NOMO-1 (cell line): ENCODE results near the gene TRERF1.

Source experiments
- DNase-seq, 2 experiments: peaks; one replicate each; lab custom pipeline; 2025; ENCODE audit not compliant: unreplicated experiment in 2 of 2; lab: John Stamatoyannopoulos, UW

The TRERF1 gene

GRCh38 chr6:42263165-42263728 is 188.5 kb downstream of the TRERF1 start:
- DNase-seq, result no peak

- no peak for DNase-seq
Observed at GRCh38 chr6:42260972-42261371, 190.8 kb downstream of the TRERF1 start.

GRCh38 chr6:42260396-42260888 is 191.3 kb downstream of the TRERF1 start:
- no peak for DNase-seq

- no peak for DNase-seq
Observed at GRCh38 chr6:42259841-42260395, 191.8 kb downstream of the TRERF1 start.

- DNase-seq, result no peak
Observed at GRCh38 chr6:42259286-42259685, 192.4 kb downstream of the TRERF1 start.

- no peak for DNase-seq
Observed at GRCh38 chr6:42257614-42258013, 194.1 kb downstream of the TRERF1 start.

- DNase-seq, result no peak
Observed at GRCh38 chr6:42257063-42257462, 194.7 kb downstream of the TRERF1 start.

- DNase-seq, result no peak
Observed at GRCh38 chr6:42255050-42255449, 196.7 kb downstream of the TRERF1 start.

GRCh38 chr6:42254505-42254904 is 197.2 kb downstream of the TRERF1 start:
- DNase-seq, result no peak

GRCh38 chr6:42251911-42252637 is 199.7 kb downstream of the TRERF1 start:
- DNase-seq, result no peak

- DNase-seq, result no peak
Observed at GRCh38 chr6:42251500-42251899, 200.2 kb downstream of the TRERF1 start.

GRCh38 chr6:42250274-42250931 is 201.3 kb downstream of the TRERF1 start:
- no peak for DNase-seq

GRCh38 chr6:42249279-42249678 is 202.4 kb downstream of the TRERF1 start:
- no peak for DNase-seq

- DNase-seq, result no peak
Observed at GRCh38 chr6:42243046-42243445, 208.7 kb downstream of the TRERF1 start.

- DNase-seq, result no peak
Observed at GRCh38 chr6:42241915-42242314, 209.8 kb downstream of the TRERF1 start.

- DNase-seq, result no peak
Observed at GRCh38 chr6:42239736-42240375, 211.9 kb downstream of the TRERF1 start.

GRCh38 chr6:42239333-42239732 is 212.4 kb downstream of the TRERF1 start:
- DNase-seq, result no peak

GRCh38 chr6:42237857-42238256 is 213.9 kb downstream of the TRERF1 start:
- DNase-seq, result no peak

GRCh38 chr6:42236682-42237473 is 214.8 kb downstream of the TRERF1 start:
- no peak for DNase-seq

- DNase-seq, result no peak
Observed at GRCh38 chr6:42236030-42236429, 215.7 kb downstream of the TRERF1 start.
